ENCODE measurements around the gene ANO10.
"Not testable (repeated sequence)": the region's sequence is repeated elsewhere in the genome, so short reads cannot be mapped to it uniquely, and the experiment has no call there.

ANO10 gene

DNA sequence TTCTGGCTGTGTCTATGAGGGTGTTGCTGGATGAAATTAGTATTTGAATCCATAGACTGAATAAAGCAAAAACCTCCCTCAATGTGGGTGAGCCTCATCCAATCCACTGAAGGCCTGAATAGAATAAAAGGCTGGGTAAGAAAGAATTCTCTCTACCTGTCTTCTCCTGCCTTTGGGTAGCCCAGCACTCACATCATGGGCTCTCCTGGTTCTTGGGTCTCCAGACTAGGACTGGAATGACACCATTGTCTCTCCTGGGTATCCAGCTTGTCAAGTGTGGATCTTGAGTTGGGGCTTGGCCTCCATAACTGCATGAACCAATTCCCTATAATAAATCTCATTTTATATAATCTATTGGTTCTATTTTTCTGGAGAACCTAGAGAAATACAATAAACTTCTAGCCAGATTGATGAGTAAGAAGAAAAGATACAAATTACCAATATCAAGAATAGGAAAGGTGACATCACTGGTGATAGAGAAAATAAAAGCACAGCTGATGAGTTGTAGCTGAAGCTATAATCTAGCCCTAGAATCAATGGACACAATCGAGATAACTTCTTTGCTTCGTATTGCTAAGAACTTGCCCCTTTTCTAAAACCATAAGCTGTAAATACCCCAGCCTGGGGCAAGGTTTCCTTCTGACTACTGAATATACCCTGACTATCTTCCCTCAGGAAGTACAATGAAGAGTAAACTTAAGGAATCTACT, 106.4 kb downstream of the ANO10 start:
- DNase-seq = no peak

DNA sequence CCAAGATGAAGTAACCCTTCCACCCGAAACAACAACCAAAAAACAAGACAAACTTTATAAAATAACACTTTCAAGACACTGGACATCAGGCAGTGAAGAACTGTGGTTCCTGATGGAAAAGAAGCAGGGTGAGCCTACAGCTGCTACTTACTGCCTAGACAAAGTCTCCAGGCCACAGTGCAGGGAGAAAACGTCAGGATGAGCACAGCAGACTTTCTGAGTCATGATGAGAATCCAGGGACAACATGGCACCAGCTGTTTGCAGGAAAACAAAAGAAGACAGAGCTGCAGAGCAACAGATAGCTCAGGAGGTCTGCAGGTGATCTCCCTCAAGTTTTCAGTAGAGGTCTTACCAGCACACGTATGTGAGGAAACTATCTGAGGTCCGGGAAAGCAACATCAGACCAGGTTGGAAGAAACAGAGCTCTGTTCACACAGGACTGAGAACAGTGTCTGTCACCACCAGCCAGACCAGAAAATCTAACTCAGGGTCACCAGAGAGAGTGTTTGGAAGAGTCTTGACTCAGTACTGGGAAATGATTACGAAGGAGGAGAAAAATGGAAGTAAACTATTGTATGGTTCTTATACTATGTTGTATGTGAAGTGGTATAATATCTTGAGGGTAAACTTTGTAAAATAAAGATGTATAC, 108.9 kb downstream of the ANO10 start:
- DNase-seq = no peak

DNA sequence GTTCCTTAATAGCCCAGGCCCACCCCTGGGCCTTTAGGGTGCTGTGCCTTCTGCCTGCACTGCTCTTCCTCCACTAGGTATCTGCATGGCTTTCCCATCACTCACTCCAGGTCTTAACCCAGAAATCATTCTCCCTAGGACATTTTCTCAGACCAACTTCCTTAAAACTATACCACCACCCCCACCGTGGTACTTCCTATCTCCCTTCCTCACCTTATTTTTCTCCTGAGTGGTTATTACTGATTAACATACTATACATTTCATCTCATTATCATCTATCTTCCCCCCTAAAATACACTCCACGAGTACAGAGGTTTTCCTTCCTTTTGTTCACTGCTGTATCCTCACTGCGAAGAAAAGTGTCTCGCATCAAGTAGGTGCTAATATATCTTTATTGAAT, 115.2 kb downstream of the ANO10 start:
- no peak for DNase-seq

DNA sequence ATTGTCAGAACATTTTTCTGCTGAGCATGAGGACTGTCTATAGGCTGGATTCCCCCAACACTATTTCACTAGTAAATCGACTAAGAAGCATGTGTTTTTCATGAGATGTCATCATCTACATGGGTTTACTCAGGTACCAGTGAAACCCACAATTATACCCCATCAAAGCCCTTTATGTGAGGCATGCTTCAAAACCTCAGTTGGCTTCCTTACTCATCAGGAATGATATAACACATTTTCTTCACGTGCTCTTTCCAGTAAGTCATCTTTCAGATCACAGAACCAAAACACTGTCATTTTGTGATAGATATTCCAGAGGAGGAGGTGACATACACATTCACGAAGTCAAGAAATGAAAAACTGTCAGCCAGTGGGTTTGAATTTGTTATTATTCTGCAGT, 116.5 kb downstream of the ANO10 start:
- no peak for DNase-seq

DNA sequence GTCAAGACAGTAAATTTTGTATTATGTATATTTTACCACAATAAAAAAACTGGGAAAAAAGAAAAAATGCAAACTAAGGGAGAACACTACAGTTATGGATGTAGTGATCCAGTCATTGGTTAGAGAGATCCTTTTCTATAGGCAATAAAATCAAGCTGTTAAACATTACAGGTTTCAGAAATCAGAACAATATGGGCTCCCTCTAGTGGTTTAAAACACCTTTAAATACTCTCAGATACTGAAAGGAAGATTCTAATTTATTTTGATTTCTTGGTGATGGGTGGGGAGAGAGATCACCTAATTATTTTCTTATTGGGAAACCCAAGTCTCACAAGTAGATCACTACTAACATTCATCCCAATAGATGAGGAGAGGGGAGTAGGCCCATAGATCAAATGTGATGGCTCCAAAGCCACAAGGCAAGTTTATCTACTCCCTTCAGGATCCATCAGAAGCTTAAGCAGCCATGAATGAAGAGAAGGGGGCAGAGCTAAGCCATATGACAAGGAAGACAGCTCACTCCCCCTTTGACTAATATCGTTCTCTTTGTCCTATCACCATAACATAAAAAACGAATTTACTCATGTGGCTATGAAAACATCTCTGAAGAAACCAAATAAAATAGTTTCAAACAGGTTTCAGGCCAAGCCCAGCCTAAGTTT, 118.6 kb downstream of the ANO10 start:
- no peak for DNase-seq

DNA sequence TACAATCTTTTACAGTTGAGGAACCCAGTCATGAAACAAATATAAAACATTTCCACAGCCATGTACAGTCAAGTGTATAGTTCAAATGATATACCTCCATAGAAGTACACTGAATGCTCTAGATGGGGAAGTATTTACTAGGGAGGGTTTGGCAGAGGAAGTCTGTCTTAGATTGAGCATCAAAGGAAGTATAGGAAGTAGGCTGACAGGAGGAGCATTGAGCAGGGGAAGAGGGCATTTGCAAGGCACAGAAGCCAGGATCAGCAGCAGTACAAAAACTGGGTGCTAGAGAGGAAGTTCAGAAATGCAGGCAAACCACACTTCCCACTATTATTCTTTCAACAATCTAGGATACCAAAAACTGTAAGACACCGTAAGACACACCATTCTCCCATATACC, 122.6 kb downstream of the ANO10 start:
- no peak for DNase-seq

DNA sequence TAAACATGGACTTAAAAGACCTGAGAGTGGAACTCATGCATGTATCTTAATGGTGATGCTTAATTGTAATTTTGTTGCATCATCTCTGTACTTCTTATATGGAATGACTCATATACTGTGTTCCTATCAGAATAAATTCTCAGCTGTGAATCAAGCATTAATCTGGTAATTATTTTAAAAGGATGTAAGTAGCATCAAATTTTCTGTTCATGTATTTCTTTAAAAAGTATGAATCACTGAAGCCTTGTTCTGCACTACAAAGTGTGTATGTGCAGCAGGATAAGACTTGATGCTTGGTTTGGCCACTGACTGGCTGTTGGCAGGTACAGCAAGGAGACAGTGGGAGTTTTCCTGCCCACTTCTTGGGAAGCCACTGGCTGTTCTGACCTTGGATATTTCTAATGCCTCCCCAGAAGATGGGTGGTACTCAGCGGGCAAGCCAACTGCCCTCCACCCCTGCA, 123.9 kb downstream of the ANO10 start:
- no peak for DNase-seq

DNA sequence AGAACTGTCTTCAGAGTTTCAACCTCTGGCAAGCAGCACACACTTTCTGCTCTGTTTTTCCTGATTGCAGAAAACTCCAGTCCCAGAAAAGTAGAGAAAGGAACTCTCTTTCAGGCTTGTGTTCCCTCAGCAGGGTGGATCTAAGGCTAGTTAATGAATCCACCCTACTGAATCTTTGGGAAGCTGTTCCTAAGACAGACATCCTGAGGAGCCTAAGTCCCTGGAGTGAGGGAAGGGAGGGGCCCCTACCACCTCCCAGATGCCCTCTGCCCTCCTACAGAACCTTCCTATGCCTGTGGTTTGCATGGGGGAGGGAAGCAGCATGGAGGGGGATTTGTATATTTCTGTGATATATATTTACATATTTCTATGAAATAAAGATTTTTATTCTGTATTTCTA, 124.4 kb downstream of the ANO10 start:
- no peak for DNase-seq

DNA sequence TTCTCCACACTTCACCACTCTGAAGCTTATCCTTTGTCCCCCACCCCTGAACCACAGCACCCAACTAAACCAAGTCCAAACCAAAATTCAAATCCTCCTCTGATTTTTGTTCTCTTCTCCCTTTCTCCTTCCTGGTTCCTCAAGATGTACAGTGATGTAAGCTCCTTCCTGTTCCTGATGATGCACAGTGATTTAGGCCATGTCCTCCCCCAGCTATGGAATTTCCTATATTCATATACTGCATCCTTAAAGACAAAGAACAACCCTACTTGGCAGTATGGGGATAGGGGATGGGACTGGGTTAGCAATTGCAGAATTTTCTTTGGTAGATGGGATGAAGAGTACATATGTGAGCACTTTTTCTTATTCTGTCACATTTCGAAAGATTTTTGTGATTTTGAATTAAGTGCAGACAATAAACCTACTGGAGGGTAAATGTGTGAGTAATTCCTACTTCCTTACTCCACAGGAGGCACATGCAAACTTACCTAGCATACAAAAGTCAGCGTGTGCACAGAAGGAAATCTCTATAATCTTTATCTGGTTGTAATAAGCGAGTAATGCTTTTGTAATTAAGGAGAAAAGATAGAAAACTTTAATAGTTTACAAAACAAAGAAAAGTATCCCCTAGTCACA, 125.0 kb downstream of the ANO10 start:
- no peak for DNase-seq

DNA sequence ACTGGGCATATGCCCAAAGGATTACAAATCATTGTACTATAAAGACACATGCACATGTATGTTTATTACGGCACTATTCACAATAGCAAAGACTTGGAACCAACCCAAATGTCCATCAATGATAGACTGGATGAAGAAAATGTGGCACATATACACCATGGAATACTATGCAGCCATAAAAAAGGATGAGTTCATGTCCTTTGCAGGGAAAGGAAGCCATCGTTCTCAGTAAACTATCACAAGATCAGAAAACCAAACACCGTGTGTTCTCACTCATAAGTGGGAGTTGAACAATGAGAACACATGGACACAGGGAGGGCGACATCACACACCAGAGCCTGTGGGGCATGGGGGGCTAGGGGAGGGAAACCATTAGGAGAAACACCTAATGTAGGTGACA, 128.9 kb downstream of the ANO10 start:
- DNase-seq = not testable (repeated sequence)

DNA sequence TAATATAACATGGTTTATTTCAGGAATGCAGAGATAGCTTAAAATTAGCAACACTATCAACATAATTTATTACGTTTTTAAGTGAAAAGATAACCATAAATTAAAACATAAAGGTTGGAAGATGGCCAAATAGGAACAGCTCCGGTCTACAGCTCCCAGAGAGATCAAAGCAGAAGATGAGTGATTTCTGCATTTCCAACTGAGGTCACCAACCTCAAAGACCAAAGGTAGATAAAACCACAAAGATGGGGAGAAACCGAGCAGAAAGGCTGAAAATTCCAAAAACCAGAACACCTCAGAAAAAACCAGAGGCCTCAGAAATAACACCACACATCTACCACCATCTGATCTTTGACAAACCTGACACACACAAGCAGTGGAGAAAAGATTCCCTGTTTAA, 130.0 kb downstream of the ANO10 start:
- DNase-seq = not testable (repeated sequence)

DNA sequence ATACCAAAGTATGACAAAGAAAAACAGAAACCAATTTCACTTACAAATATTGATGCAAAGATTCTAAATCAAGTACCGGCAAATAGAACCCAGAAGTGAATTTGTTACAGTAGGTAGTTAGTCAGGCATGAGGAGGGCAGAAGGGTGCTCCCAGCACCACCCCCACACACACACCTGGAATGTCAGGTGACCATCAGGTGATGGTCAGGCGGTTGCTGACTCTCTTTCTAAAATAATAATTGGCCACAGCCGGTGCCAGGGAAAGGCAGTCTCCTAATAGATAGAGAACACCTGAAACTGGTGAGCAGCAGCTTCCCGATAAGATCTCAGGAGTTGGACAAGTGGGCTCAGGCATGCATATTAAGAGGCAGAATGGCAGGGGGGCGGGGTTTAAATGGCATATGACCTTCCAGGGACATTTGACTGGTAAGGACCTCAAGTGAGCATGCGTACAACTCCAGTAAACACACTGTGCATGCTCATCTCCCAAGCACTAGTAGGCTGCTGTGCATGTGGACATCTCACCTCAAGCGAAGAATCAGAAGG, 131.1 kb downstream of the ANO10 start:
- DNase-seq = no peak

DNA sequence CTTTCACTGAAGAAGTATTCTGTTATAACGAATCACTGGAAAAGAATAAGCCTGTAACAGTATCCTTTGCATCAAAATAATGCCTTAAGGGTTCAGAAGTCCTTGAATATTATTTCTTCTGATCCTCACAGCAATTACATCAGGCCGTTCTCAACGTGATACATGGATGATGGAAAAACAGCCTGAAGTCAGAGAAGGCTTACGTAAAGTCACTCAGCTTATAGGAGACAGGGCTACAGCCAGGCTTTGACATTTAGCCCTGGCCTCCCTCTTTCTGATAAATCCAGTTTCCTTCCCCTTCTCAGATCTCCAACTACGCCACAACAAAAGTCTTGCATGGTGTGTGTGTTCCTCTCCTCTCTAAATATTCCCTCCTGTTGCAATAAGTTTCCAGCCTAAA, 131.9 kb downstream of the ANO10 start:
- no peak for DNase-seq

DNA sequence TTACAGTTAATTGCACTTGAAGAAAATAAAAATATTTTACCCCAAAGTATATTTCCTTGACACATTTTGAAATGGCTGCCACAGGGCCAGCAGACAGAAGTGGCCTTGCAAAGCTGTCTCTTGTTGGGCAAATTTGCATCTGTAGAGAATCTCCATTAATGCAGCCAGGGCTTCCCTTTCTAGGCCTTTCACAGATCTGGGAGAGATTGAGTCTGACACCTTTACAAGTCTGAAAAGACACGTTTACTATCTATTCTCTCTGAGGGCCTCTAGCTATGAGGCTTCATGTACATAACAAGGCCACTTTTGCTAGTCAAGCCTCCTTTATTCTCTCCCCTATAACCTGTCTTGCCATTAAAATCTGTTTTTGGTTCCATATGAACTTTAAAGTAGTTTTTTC, 135.9 kb downstream of the ANO10 start:
- DNase-seq = no peak

DNA sequence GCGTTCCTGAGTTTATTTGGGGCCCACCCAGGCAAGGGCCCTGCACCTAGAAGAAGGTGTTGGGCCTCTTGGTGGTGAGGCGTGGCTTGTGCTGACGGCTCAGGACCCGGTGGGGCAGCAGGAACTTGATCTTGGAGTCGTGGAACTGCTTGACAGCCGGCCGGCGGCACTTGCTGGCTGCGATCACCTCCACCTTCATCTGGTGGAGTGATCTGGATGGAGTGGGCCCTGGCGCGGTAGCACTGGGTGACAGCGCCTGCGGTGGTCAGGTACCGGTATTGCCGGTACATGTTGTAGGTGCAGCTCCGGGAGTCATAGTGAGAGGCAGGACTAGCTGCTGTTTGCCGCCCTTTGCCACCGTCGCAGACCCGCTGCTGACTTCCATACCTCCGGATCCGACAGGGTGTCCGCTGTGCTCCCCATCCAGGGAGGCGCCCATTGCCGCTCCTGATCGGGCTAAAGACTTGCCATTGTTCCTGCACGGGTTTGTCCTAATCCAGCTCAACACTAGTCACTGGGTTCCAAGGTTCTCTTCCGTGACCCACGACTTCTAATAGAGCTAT, 136.8 kb downstream of the ANO10 start:
- no peak for DNase-seq

DNA sequence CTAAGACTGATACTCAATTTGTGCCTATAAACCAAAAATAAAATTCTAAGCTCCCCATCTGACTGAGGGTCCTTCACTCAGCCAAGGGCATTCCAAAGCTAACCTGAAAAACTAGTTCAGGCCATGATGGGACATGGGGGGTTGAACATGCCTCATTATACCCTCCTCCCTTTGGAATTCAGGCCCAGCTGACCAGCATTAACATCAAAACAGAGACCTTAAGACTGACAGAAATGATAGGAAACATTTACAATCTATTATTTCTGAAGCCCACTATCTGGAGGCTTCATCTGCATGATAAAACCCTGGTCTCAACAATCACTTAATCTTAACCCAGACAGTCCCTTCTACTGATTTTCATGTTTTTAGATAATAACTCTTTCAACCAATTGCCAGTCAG, 140.4 kb downstream of the ANO10 start:
- no peak for DNase-seq

DNA sequence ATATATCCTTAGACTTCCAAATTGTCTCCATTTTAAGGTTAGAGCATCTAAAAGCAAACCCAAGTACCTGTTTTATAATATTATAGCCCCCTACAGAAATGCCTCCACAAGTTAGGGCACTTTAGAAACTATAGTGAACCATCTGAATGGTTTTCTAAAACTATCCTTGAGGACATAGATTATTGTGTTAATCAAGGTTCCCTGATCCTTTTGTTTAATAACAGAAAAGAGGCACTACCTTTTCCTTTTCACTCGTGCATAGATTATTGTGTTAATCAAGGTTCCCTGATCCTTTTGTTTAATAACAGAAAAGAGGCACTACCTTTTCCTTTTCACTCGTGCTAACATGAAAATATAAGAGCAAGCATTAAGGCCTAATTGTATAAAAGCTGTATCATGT, 143.0 kb downstream of the ANO10 start:
- DNase-seq = not testable (repeated sequence)

DNA sequence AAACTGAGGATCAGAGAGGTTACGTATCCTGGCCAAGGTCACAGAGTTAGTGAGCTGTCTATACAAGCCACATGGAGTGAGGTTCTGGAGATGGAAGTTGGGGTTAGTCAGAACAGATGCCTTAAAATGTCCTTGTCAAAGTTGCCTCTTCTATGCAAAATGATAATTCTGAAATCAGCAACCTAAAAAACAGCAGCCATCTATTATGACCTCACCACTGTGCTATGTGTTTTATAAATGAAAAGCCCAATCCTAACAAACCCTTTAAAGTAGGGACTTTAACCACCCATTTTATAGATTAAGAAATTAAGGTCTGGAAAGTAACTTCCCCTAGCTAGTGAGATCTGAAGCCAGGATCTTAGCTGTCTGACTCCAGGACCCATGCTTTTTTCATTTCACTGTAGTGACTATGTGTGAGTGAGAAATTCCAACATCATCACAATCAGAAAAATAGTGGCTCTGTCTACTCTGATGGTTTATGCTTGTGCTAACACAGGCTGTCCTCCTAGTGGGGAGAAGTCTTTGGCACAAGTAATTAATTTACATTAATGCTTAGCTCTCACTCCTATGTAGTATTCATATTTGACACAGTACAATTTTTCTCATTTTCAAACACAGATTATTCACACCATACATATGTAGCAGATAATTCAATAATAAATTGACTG, 143.6 kb downstream of the ANO10 start:
- DNase-seq = no peak

DNA sequence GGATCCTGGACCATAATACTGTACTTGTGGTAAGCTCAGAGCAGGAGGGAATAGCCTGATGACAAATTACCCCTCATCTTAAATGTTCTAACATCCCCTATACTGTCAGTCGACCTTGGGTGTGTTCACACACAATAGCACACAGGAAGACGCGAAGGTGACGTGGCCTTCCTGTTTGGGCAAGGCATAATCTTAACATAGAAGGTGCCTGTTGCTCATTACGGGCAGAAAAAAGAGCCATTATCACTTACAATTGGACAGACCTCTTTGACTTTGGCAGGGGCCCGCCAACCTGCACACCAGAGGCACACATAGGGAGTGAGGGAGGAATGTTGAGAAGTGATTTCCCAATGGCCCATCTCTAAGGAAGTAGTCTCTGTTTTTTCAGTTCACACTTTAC, 144.2 kb downstream of the ANO10 start:
- peak in 3 of 4 experiments; percentile 7 to 47 (median 45) for DNase-seq

DNA sequence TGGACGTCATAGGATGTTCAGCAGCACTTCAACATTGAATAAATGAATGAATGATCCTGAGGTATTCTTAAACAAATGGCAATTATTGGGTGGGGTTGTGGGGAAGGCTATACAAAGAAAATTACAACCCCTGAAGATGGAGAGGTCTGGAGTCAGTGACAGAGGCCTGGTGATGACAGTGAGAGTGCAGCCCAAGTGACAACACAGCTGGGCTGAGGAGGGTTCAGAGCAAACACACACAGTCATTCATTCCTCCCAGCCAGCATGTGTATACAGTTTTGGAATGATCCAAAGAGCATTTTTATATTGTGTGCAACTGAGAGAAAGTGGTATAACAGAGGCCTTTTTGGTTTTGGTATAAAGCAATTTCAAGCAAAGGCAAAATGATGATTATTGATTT, 148.1 kb downstream of the ANO10 start:
- DNase-seq = no peak

DNA sequence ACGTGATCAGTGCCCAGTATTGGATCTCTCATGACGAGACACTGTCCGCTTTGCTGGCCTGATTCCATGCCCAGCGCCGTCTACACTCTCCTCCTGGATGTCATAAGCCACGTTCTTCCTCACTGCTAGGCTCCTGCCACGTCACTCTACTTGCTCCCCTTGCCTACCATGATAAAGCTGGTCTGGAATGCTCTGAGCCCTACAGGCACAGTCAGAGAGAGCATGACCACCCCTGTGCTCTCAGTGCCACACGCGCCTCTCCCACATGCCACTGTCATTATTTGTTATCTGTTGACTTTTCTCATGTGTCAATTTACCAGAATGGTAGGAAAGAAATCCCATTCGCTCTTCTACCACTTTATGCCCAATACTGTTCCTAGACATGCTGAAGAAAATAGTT, 148.6 kb downstream of the ANO10 start:
- DNase-seq = no peak

DNA sequence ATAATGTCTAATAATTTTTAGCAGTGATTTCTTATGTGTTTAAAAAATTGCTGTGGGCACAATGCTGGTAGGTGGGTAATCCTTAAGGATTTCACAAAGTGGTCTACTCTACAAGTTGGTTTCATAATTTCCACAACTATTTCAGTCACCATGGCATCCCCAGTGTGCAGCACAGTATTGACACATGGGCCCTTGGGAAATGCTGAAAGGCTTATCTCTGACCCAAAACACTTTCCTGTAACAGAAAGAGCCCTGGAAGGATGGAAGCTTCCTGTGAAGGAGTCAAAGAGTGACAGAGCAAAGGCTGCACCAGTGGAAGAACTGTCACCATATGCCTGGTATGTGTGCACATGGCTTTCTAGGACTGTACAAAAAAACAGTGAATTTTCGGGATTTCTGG, 153.7 kb downstream of the ANO10 start:
- DNase-seq = no peak

DNA sequence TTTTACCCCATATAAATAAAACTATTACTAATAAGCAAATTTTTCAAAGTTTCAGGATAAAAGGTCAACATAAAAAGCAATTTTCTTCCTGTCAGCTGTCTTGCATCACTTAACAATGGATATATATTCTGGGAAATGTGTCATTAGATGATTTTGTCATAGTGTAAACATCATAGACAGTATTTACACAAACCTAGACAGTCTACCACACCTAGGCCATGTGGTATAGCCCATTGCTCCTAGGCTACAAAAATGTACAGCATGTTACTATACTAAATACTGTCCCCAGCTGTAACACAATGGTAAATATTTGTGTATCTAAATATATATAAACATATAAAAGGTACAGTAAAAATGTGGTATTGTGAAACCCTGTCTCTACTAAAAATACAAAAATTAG, 156.7 kb downstream of the ANO10 start:
- DNase-seq = no peak

Data from activated CD4-positive, CD25-positive, alpha-beta regulatory T cell (primary cell).